Progenitor cell of endocrine pancreas (in vitro differentiated cells): Measurements from ENCODE around the gene NKAIN2. TPM values are rescaled to one million over a fixed set of nuclear protein-coding genes. Genes with fewer than 3 reads are reported as not detected.

Experiments used
- DNase-seq: peaks from one replicate; pipeline ENCODE4 v3.0.0; 2021; ENCODE audit warnings: low spot score; ENCODE audit not compliant: unreplicated experiment
- H3K27ac Mint-ChIP-seq: 2 replicates; pipeline ENCODE4 v1.8.0; 2021; ENCODE audit warnings: mild to moderate bottlenecking, moderate library complexity, mixed read lengths
- H3K27me3 Mint-ChIP-seq: 2 replicates; pipeline ENCODE4 v1.8.0; 2021; ENCODE audit warnings: mixed read lengths
- H3K36me3 Mint-ChIP-seq: 2 replicates; pipeline ENCODE4 v1.8.0; 2022; ENCODE audit warnings: mixed read lengths; ENCODE audit not compliant: insufficient read depth
- H3K4me1 Mint-ChIP-seq: 2 replicates; pipeline ENCODE4 v1.8.0; 2021; ENCODE audit warnings: low read depth, mixed read lengths
- H3K4me3 Mint-ChIP-seq: 2 replicates; pipeline ENCODE4 v1.8.0; 2021; ENCODE audit warnings: low read depth, mild to moderate bottlenecking, moderate library complexity, mixed read lengths
- H3K9me3 Mint-ChIP-seq: 2 replicates; pipeline ENCODE4 v1.8.0; 2021; ENCODE audit warnings: low read depth, mixed read lengths
- CTCF ChIP-seq: fragments of 200-600 bp; sonication (generic); IDR thresholded peaks from one replicate; pipeline ENCODE4 v1.5.0; 2021; ENCODE audit warnings: antibody characterized with exemption, mild to moderate bottlenecking; ENCODE audit not compliant: unreplicated experiment
- total RNA-seq: library from RNA; stranded (reverse); gene quantifications from 2 replicates; pipeline ENCODE4 v1.2.1, GENCODE V29; 2021

Gene NKAIN2
- total RNA-seq, 1 donor from 2014 or later: 2.5 TPM

DNA sequence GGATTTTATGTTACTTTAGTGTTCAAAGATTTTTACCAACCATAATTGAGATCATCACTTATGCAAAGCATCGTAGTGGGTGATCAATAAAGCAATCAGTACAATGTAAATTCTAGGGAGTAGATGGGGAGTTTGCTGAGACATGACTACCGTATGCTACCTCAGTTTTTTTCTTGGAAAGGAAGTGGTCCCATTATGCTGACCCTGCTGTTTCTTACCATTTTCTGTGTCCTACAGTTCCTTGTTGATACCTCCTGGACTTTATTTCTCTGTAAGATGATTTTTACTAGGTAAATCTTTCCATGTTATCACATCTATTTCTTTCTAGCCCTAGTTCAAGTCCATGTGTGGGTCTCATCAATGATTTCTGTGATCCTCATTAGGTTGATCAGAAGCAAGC is 19.3 kb upstream of the NKAIN2 start:
- no peaks in the 10 kb centered on the region for H3K9me3 Mint-ChIP-seq
- H3K4me3 Mint-ChIP-seq: no peak overlapping the region
- DNase-seq: no peak
- H3K36me3 Mint-ChIP-seq: no peaks in the 10 kb centered on the region
- peaks cover 5% of the 10 kb centered on the region for H3K4me1 Mint-ChIP-seq
- H3K27me3 Mint-ChIP-seq: no peaks in the 10 kb centered on the region
- no peak overlapping the region for H3K27ac Mint-ChIP-seq
- TF ChIP-seq CTCF: no peak

GRCh38 chr6:123785039-123785438 is 18.6 kb upstream of the NKAIN2 start:
- Mint-ChIP-seq H3K9me3 (no peaks in the 10 kb centered on the region), H3K4me1 (peaks cover 5% of the 10 kb centered on the region)
- TF ChIP-seq CTCF: no peak

DNA sequence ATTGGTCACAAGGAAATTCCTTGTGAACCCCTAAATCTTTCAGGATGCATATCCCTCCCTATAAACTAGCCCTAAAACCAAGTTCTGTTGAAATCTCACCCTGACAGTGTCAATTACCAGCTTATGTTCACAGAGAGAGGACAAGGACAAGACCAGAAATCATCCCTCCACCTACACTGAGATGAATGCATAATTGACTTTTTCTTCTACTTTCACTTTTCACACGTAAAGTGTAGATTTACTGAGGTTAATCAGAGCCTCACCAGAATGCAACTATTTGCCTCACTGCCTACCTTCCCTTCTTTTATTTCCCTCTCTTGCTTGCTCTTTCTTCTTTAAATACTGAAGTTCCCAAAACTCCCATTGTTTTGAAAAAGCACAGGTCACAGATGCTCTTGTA is 15.3 kb upstream of the NKAIN2 start:
- no peak overlapping the region for H3K4me3 Mint-ChIP-seq
- TF ChIP-seq CTCF: no peak
- no peaks in the 10 kb centered on the region for H3K4me1 Mint-ChIP-seq
- no peaks in the 10 kb centered on the region for H3K36me3 Mint-ChIP-seq
- no peaks in the 10 kb centered on the region for H3K9me3 Mint-ChIP-seq
- no peak overlapping the region for H3K27ac Mint-ChIP-seq
- no peaks in the 10 kb centered on the region for H3K27me3 Mint-ChIP-seq
- DNase-seq: no peak

More at GRCh38 chr6:123785039-123785438, 18.6 kb upstream of the NKAIN2 start:
- Mint-ChIP-seq H3K27me3 (no peaks in the 10 kb centered on the region), H3K4me3 (no peak overlapping the region), H3K36me3 (no peaks in the 10 kb centered on the region), H3K27ac (no peak overlapping the region)
- no peak for DNase-seq

DNA sequence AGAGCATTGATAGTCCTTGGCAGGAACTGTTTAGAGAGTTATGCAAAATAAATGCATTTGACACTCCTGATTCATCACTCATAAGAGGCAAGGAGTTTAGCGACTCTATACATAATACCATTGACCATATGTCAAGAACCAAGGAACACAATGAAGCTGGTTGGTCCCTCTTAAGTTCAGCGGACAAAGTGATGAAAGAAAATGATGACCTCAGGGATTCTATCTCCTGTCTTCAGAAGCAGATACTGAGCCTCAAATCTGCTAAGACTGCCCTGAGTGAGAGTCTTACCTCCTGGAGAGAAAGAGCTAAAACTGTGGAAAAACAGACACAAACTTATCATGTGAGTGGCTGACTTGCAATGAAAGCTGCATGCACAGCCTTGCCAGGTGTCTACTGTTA is 9.5 kb upstream of the NKAIN2 start:
- no peaks in the 10 kb centered on the region for H3K27me3 Mint-ChIP-seq
- no peak for TF ChIP-seq CTCF
- no peaks in the 10 kb centered on the region for H3K4me1 Mint-ChIP-seq
- DNase-seq: no peak
- peaks cover 10% of the 10 kb centered on the region for H3K9me3 Mint-ChIP-seq
- no peak overlapping the region for H3K4me3 Mint-ChIP-seq
- H3K36me3 Mint-ChIP-seq: no peaks in the 10 kb centered on the region
- H3K27ac Mint-ChIP-seq: no peak overlapping the region

DNA sequence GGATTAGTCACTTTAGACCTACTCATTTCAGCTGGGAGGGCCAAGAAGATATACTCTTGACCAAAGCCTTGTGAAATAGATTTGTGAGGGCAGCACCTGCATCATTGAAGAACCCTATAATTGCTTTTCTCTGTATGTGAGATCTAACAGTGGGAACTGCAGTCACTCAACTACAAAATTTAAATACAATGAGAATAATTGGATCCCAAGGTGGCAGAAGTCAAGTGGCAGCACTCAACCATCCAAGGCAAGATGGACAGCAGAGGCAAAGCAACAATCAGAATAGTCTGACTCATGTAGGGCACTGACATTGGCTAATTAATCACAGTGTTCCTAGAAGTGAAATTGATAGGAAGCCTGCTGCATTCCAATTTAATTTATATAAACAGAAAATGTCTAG is 8.9 kb upstream of the NKAIN2 start:
- H3K36me3 Mint-ChIP-seq: no peaks in the 10 kb centered on the region
- H3K27me3 Mint-ChIP-seq: no peaks in the 10 kb centered on the region
- TF ChIP-seq CTCF: no peak
- H3K4me3 Mint-ChIP-seq: no peak overlapping the region
- no peaks in the 10 kb centered on the region for H3K4me1 Mint-ChIP-seq
- H3K27ac Mint-ChIP-seq: no peak overlapping the region
- no peak for DNase-seq
- peaks cover 10% of the 10 kb centered on the region for H3K9me3 Mint-ChIP-seq
